MG63 (cell line): ENCODE results near the gene ELP5. TPM values are rescaled to one million over a fixed set of nuclear protein-coding genes. Genes with fewer than 3 reads are reported as not detected.

Experiments
- DNase-seq: peaks from one replicate; pipeline ENCODE4 v3.0.0-alpha.2; 2020
- H3K27me3 ChIP-seq: fragments of 250-450 bp; sonication (Bioruptor Pico); 2 replicates; pipeline ENCODE4 v1.5.1; 2020; ENCODE audit warnings: mild to moderate bottlenecking, moderate library complexity
- H3K36me3 ChIP-seq: fragments of 250-450 bp; sonication (Bioruptor Pico); 2 replicates; pipeline ENCODE4 v1.5.1; 2020; ENCODE audit warnings: mild to moderate bottlenecking, moderate library complexity
- H3K4me3 ChIP-seq: fragments of 250-450 bp; sonication (Bioruptor Pico); 2 replicates; pipeline ENCODE4 v1.5.1; 2020; ENCODE audit warnings: mild to moderate bottlenecking, moderate library complexity
- H3K9me3 ChIP-seq: fragments of 250-450 bp; sonication (Bioruptor Pico); 2 replicates; pipeline ENCODE4 v1.5.1; 2020; ENCODE audit warnings: mild to moderate bottlenecking, moderate library complexity
- total RNA-seq: library from RNA; depleted of rRNA; stranded (reverse); fragments of >200 nt; shearing (Covaris generic); gene quantifications from 2 replicates; pipeline ENCODE4 v1.2.3, GENCODE V29; 2014; ENCODE audit warnings: low replicate concordance

The ELP5 gene
- total RNA-seq, 1 experiment from 2014 or later = 36.4 TPM

DNA sequence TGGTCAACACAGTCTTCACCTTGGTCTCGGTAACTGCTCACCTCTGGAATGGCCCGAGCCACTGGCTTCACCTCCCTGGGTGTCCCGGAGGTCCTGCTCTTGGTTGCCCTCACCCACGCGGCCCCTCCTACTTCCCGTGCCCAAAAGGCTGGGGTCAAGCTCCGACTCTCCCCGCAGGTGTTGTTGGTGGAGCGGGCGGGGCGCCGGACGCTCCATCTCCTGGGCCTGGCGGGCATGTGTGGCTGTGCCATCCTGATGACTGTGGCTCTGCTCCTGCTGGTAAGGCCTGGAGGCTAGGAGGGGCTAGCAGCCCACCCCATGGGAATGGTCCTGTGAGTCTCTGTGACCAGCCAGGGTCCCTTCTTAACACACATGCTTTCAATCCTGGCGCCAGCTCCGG, 32.9 kb downstream of the ELP5 start:
- H3K27me3 ChIP-seq = no peaks in the 10 kb centered on the region
- no peaks in the 10 kb centered on the region for H3K9me3 ChIP-seq
- DNase-seq = no peak
- H3K36me3 ChIP-seq = no peaks in the 10 kb centered on the region
- no peak overlapping the region for H3K4me3 ChIP-seq

DNA sequence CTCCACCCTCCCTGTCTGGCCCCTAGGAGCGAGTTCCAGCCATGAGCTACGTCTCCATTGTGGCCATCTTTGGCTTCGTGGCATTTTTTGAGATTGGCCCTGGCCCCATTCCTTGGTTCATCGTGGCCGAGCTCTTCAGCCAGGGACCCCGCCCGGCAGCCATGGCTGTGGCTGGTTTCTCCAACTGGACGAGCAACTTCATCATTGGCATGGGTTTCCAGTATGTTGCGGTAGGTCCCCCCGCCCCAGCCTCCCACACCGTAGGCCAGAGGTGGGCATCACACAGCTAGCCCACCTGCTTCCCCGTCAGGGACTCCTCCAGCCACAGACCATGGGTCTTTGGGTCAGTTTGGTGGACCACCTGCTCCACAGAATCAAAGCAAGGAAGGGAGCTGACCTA, 33.7 kb downstream of the ELP5 start:
- no peak for DNase-seq
- Histone ChIP-seq H3K9me3 (no peaks in the 10 kb centered on the region), H3K4me3 (no peak overlapping the region), H3K36me3 (no peaks in the 10 kb centered on the region), H3K27me3 (no peaks in the 10 kb centered on the region)

DNA sequence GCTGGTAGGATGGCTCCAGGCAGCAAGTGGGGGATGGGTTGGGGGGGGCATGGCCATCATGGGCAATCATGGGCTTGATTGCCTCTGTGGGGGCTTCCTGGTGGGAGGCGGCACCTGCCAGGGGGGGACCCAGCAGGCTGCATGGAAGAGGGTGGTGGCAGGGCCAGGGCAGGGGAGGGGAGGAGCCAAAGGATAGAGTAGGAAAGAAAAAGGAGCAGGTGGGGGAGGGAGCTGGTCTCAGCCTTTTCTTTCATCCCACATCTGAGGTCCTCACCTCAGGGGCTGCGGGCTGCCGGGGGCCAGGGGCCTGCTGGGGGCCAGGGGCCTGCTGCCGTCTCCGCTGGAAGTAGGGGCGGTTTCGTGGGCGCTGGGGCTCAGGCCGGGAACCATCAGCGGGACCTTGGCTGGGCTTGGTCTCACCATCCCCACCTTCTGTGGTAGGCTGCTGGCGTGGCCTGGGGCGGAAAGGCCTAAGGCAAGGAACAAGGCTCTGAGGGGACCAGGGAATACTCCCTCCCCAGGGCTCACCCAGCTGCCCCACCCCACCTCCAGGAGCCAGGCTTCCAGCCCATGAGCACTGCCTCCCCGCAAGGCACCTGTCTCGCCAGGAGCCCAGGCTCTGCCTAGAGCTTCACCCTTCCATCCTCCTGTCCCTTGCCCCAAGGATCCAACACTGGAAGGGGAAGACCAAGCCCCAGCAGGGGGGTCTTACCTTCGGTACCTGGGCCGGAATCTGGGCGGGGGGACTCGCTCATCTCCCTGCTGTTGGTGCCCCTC, 37.4 kb downstream of the ELP5 start:
- Histone ChIP-seq H3K9me3 (no peaks in the 10 kb centered on the region), H3K36me3 (no peaks in the 10 kb centered on the region), H3K27me3 (no peaks in the 10 kb centered on the region), H3K4me3 (no peak overlapping the region)
- DNase-seq = no peak

DNA sequence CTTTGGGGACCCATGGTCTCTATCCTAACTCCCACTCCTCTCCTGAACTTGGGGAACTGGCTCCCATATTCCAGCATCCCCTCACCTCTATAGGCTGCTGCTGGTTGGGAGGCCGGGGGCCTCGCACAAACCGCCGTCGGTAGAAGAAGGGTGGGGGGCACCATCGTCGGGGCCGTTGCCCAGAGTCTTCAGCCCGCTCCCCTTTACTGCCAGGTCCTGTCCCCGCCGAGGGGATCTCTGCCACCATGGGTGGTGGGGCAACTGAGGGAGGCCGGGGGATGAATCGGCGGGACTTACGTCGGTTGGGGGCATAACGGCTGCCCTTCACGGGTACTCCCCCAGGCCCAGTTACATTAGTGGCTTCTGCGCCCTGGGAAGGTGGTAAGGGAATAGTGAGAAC, 38.2 kb downstream of the ELP5 start:
- Histone ChIP-seq H3K4me3 (no peak overlapping the region), H3K9me3 (no peaks in the 10 kb centered on the region), H3K36me3 (no peaks in the 10 kb centered on the region), H3K27me3 (no peaks in the 10 kb centered on the region)
- DNase-seq = no peak

GRCh38 chr17:7290685-7291084, 38.7 kb downstream of the ELP5 start:
- Histone ChIP-seq H3K4me3 (no peak overlapping the region), H3K27me3 (no peaks in the 10 kb centered on the region), H3K9me3 (no peaks in the 10 kb centered on the region), H3K36me3 (no peaks in the 10 kb centered on the region)
- no peak for DNase-seq

DNA sequence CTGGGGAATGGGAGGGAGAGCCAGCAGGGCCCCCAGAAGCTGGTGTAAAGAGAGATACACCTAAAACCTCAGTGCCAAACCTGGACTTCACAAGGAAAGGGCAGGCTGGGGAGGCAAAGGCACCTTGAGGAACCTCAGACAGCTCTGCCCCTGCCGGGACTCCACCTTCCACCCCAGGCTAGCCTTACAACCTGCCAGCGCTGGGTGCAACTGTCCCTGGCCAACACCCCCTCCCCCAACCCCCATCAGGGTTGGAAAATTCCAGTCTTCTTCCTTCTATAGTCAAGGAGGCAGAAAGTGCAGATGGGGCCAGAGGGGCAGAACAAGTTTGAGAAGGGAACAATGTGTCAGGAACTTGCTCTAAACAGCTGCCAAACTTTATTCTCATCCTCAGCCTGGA, 40.2 kb downstream of the ELP5 start:
- H3K27me3 ChIP-seq = no peaks in the 10 kb centered on the region
- H3K4me3 ChIP-seq = no peak overlapping the region
- DNase-seq = no peak

GRCh38 chr17:7292729-7293128, 40.7 kb downstream of the ELP5 start:
- Histone ChIP-seq H3K36me3 (no peaks in the 10 kb centered on the region), H3K27me3 (no peaks in the 10 kb centered on the region), H3K4me3 (no peak overlapping the region), H3K9me3 (no peaks in the 10 kb centered on the region)
- peak; percentile 8 for DNase-seq

More for the DNA sequence above, 40.2 kb downstream of the ELP5 start:
- no peaks in the 10 kb centered on the region for H3K9me3 ChIP-seq
- H3K36me3 ChIP-seq = no peaks in the 10 kb centered on the region

GRCh38 chr17:7293159-7293558, 41.1 kb downstream of the ELP5 start:
- H3K27me3 ChIP-seq = no peaks in the 10 kb centered on the region
- peak; percentile 19 for DNase-seq
- H3K36me3 ChIP-seq = no peaks in the 10 kb centered on the region

GRCh38 chr17:7293816-7294613, 42.0 kb downstream of the ELP5 start:
- H3K9me3 ChIP-seq = no peaks in the 10 kb centered on the region
- H3K4me3 ChIP-seq = peak overlapping the region; percentile 31; the same call in 1 of the 2 replicates
- H3K27me3 ChIP-seq = no peaks in the 10 kb centered on the region
- DNase-seq = peak; percentile 16
- H3K36me3 ChIP-seq = no peaks in the 10 kb centered on the region

More at GRCh38 chr17:7293159-7293558, 41.1 kb downstream of the ELP5 start:
- no peaks in the 10 kb centered on the region for H3K9me3 ChIP-seq
- H3K4me3 ChIP-seq = no peak overlapping the region

- Histone ChIP-seq H3K9me3 (no peaks in the 10 kb centered on the region), H3K36me3 (no peaks in the 10 kb centered on the region), H3K4me3 (peak within 1 kb of the TSS; percentile 31; the same call in 1 of the 2 replicates), H3K27me3 (no peaks in the 10 kb centered on the region)
- DNase-seq = peak; percentile 80
These were observed 42.7 kb downstream of the ELP5 start, which contains the start of gene YBX2 for GRCh38 chr17:7294614-7295153. YBX2 (minus strand) TSS chr17:7294639; CDS start chr17:7294500, 139 bp downstream.

GRCh38 chr17:7295230-7296180, 43.5 kb downstream of the ELP5 start:
- Histone ChIP-seq H3K4me3 (no peak overlapping the region), H3K36me3 (no peaks in the 10 kb centered on the region), H3K9me3 (no peaks in the 10 kb centered on the region), H3K27me3 (no peaks in the 10 kb centered on the region)
- DNase-seq = no peak

DNA sequence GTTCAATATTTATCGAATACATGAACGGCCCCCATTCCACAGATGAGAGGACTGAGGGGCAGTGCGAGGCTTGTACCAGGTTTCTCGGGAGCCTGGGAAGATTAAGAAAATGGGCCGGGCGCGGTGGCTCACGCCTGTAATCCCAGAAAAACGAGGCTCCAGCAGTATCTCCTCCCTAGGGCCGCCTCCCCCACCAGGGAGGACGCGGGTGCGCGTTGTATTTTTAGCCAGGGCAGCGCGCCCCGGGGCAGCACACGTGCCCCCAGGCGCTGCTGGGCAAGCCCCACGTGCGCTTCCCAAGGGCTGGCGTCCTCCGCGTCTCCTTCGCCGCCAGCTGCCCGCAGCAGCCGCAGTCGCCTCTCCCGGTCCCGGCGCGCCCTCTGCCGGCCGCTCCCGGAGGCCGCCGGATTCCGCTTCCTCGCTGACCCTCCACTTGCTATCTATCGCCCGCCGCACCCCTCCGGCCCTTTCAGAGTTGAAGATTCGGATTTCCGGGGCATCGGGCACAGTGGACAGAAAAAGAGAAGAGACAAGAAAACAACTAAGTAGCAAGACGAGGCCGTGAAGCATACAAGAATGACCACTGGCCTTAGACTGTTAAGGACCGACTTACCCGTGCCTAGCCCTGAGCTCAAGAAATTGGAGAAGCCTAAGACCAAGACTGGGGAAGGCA, 44.3 kb downstream of the ELP5 start:
- H3K27me3 ChIP-seq = no peaks in the 10 kb centered on the region
- H3K4me3 ChIP-seq = no peak overlapping the region
- H3K36me3 ChIP-seq = no peaks in the 10 kb centered on the region
- DNase-seq = peak; percentile 78
- H3K9me3 ChIP-seq = no peaks in the 10 kb centered on the region

- Histone ChIP-seq H3K27me3 (no peaks in the 10 kb centered on the region), H3K36me3 (peaks cover 11% of the 10 kb centered on the region)
- DNase-seq = no peak
These were observed 52.2 kb downstream of the ELP5 start for GRCh38 chr17:7304179-7304578.

GRCh38 chr17:7306911-7307685, 55.1 kb downstream of the ELP5 start, which contains the start of gene EIF5A:
EIF5A (plus strand) TSS chr17:7307628; CDS start chr17:7309636, 2,008 bp downstream.
- H3K4me3 ChIP-seq = peak within 1 kb of the TSS; percentile 88
- peaks cover 37% of the 10 kb centered on the region for H3K36me3 ChIP-seq
- DNase-seq = peak; percentile 96
- H3K9me3 ChIP-seq = no peaks in the 10 kb centered on the region
- H3K27me3 ChIP-seq = no peaks in the 10 kb centered on the region

More at GRCh38 chr17:7304179-7304578, 52.2 kb downstream of the ELP5 start:
- H3K4me3 ChIP-seq = no peak overlapping the region
- H3K9me3 ChIP-seq = no peaks in the 10 kb centered on the region
